Tibial nerve (tissue), 4 donors: Measurements from ENCODE around the gene TNFRSF21. TPM values are rescaled to one million over a fixed set of nuclear protein-coding genes. Genes with fewer than 3 reads are reported as not detected.

Experiments used
- DNase-seq, 2 donors: peaks; one replicate each; pipeline ENCODE4 v3.0.0-alpha.2; 2019; ENCODE audit warnings: low spot score in 2 of 2
- H3K27ac ChIP-seq, 4 donors: fragments of 200-600 bp; sonication (generic) in 3 of 4; one replicate each; pipeline ENCODE4 v1.5.1; 2017 to 2019; ENCODE audit warnings: mild to moderate bottlenecking in 1 of 4
- H3K27me3 ChIP-seq, 2 donors: fragments of 200-600 bp; sonication (generic) in 1 of 2; one replicate each; pipeline versions ENCODE4 v1.5.1 to v1.6.0; 2017 to 2019
- H3K36me3 ChIP-seq, 3 donors: fragments of 200-600 bp; sonication (generic); one replicate each; pipeline ENCODE4 v1.5.1; 2018 to 2019
- H3K4me1 ChIP-seq, 4 donors: fragments of 200-600 bp; sonication (generic) in 3 of 4; one replicate each; pipeline ENCODE4 v1.5.1; 2017 to 2019
- H3K4me3 ChIP-seq, 4 donors: fragments of 200-600 bp; sonication (generic) in 3 of 4; one replicate each; pipeline ENCODE4 v1.5.1; 2017 to 2019; ENCODE audit warnings: mild to moderate bottlenecking in 1 of 4, moderate library complexity in 1 of 4
- H3K9me3 ChIP-seq, 4 donors: fragments of 200-600 bp; sonication (generic) in 3 of 4; one replicate each; pipeline ENCODE4 v1.5.1; 2017 to 2019
- CTCF ChIP-seq, 5 experiments: fragments of 200-600 bp in 3 of 5; fragments of 450-650 bp in 2 of 5; sonication (generic) in 3 of 5; IDR thresholded peaks; one replicate each; pipeline ENCODE4 v1.5.1; 2016 to 2019; ENCODE audit warnings: antibody characterized with exemption in 5 of 5, mild to moderate bottlenecking in 3 of 5, moderate library complexity in 2 of 5
- EP300 ChIP-seq, 2 donors: sonication (generic); formaldehyde crosslinking; IDR thresholded peaks; one replicate each; pipeline ENCODE4 v1.6.1; 2017; ENCODE audit warnings: antibody characterized with exemption in 2 of 2, mild to moderate bottlenecking in 1 of 2
- POLR2A ChIP-seq, 2 donors: fragments of 450-650 bp; IDR thresholded peaks; one replicate each; pipeline ENCODE4 v1.6.1; 2017; ENCODE audit warnings: antibody characterized with exemption in 2 of 2, mild to moderate bottlenecking in 2 of 2, moderate library complexity in 2 of 2
- WGBS, 2 donors: methylation state at CpG; one replicate each; pipeline ENCODE4 v1.1.5; 2018; 5-methylcytosine and 5-hydroxymethylcytosine counted together
- total RNA-seq, 4 donors: library from RNA; depleted of rRNA; stranded (reverse); fragments of >200 nt; gene quantifications; one replicate each; pipeline ENCODE4 v1.1.0, GENCODE V29; 2016

The TNFRSF21 gene
- total RNA-seq, 4 donors from 2014 or later: 5.7 to 8.0 (median 7.6) TPM

GRCh38 chr6:47202644-47203205 lies 107.0 kb downstream of the TNFRSF21 start:
- no peaks in the 10 kb centered on the region for H3K36me3 ChIP-seq
- no peaks in the 10 kb centered on the region for H3K9me3 ChIP-seq
- DNase-seq: no peak
- WGBS, 2 donors: 85 to 88% methylated on average over 2 of the region's 2 CpGs
- H3K27ac ChIP-seq: no peak overlapping the region
- no peak overlapping the region for H3K4me3 ChIP-seq
- no peaks in the 10 kb centered on the region for H3K27me3 ChIP-seq
- no peak for TF ChIP-seq CTCF (IDR thresholded peaks at IDR 0.05)
- TF ChIP-seq EP300 (IDR thresholded peaks at IDR 0.05): no peak
- TF ChIP-seq POLR2A (IDR thresholded peaks at IDR 0.05): no peak
- H3K4me1 ChIP-seq: no peaks in the 10 kb centered on the region

- no peak overlapping the region for H3K27ac ChIP-seq
- WGBS, 2 donors: 70 to 71% methylated on average over 3 of the region's 3 CpGs
- no peak for TF ChIP-seq CTCF (IDR thresholded peaks at IDR 0.05)
- TF ChIP-seq POLR2A (IDR thresholded peaks at IDR 0.05): no peak
These were observed 109.0 kb downstream of the TNFRSF21 start for GRCh38 chr6:47200536-47201334.

DNA sequence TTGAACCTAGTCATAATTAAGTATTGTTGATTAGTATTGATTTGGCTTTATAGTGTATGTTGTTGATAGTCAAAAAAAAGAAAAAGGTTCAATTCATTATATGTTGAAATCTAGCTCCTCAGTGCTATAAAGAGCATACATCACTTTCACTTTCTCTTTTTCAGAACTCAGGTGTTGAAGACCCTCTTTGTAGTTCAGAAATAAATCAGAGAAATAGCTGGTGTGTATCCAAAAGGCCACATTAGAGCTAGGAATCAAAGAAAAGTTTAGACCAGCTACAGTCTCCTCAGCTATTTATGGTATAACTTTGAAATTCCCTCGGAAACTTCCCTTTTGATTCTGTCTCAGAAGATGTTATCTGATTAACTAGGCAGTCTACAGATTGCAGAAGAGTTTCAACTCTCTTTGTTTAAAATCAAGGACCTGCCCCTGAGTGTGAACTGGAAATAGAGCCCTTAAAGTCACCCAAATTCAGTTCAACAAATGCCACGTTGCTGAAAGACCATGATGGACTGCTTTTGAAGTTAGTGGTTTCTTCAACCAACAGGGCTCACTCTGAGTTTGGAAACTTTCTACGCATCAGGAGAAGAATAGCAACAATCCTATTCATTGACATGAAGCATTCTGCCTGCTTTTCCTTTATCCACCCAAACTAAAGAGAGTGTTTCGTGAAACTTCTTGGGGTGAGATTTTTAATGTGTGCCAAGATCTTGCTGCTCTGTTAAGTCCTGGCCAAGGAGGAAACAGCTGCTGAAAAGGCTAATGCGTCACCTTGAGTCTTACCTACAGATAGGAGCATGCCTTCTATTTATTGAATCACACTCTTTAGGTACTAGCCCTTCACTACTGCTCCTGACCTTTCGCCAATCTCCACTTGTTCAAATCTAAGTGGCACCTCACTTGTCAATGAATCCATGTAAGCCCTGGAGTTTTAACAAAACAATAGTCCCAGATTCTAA lies 111.7 kb downstream of the TNFRSF21 start:
- DNase-seq: no peak
- Histone ChIP-seq H3K27me3 (no peaks in the 10 kb centered on the region), H3K27ac (no peak overlapping the region), H3K4me1 (no peaks in the 10 kb centered on the region), H3K9me3 (no peaks in the 10 kb centered on the region), H3K4me3 (no peak overlapping the region), H3K36me3 (no peaks in the 10 kb centered on the region)
- WGBS, 2 donors: 73 to 87% methylated on average over 6 of the region's 6 CpGs
- TF ChIP-seq EP300 (IDR thresholded peaks at IDR 0.05) (no peak), CTCF (IDR thresholded peaks at IDR 0.05) (no peak), POLR2A (IDR thresholded peaks at IDR 0.05) (no peak)

More at GRCh38 chr6:47200536-47201334, 109.0 kb downstream of the TNFRSF21 start:
- no peak for DNase-seq
- Histone ChIP-seq H3K9me3 (no peaks in the 10 kb centered on the region), H3K4me1 (no peaks in the 10 kb centered on the region), H3K36me3 (no peaks in the 10 kb centered on the region), H3K4me3 (no peak overlapping the region), H3K27me3 (no peaks in the 10 kb centered on the region)

GRCh38 chr6:47196113-47196512 lies 113.6 kb downstream of the TNFRSF21 start:
- no peak for TF ChIP-seq POLR2A (IDR thresholded peaks at IDR 0.05)
- TF ChIP-seq CTCF (IDR thresholded peaks at IDR 0.05): no peak
- Histone ChIP-seq H3K27ac (no peak overlapping the region), H3K4me3 (no peak overlapping the region), H3K9me3 (no peaks in the 10 kb centered on the region), H3K4me1 (no peaks in the 10 kb centered on the region), H3K27me3 (no peaks in the 10 kb centered on the region), H3K36me3 (no peaks in the 10 kb centered on the region)
- WGBS, 2 donors: 80 to 86% methylated on average over 5 of the region's 5 CpGs
- DNase-seq: no peak
